Natural killer cell (primary cell): Measurements from ENCODE around the gene CEP112. TPM values are rescaled to one million over a fixed set of nuclear protein-coding genes. Genes with fewer than 3 reads are reported as not detected.

Experiments
- ATAC-seq, 3 donors: fragments of 150-1000 bp in 2 of 3; fragments of 200-7000 bp in 1 of 3; cut with Tn5 transposase; 1 replicate in 1 of 3; 2 replicates in 2 of 3; pipeline ENCODE4 v1.10.0; 2021; ENCODE audit warnings: mild to moderate bottlenecking in 2 of 3, moderate library complexity in 2 of 3
- DNase-seq, 2 donors: peaks; one replicate each; pipeline versions ENCODE4 v3.0.0 to v3.0.0-alpha.2; 2013 to 2021; ENCODE audit warnings: mixed read lengths in 1 of 2
- H3K27ac ChIP-seq: one replicate; pipeline ENCODE4 v1.5.1; 2013; ENCODE audit warnings: mild to moderate bottlenecking, low read length
- H3K27me3 ChIP-seq: one replicate; pipeline ENCODE4 v1.6.1; 2013; ENCODE audit warnings: low read length; ENCODE audit not compliant: control insufficient read depth, insufficient read depth
- H3K36me3 ChIP-seq: one replicate; pipeline ENCODE4 v1.6.1; 2013; ENCODE audit warnings: low read length; ENCODE audit not compliant: control insufficient read depth, insufficient read depth
- H3K4me1 ChIP-seq: one replicate; pipeline ENCODE4 v1.6.1; 2013; ENCODE audit warnings: low read length; ENCODE audit not compliant: control insufficient read depth, insufficient read depth
- H3K4me3 ChIP-seq: one replicate; pipeline ENCODE4 v1.5.1; 2013; ENCODE audit warnings: low read length
- H3K9me3 ChIP-seq: one replicate; pipeline ENCODE4 v1.6.1; 2013; ENCODE audit warnings: low read length; ENCODE audit not compliant: control insufficient read depth, insufficient read depth
- H3K27ac Mint-ChIP-seq, 2 donors: one replicate each; pipeline ENCODE4 v1.8.0; 2022; ENCODE audit warnings: mild to moderate bottlenecking in 2 of 2, mixed read lengths in 2 of 2, moderate library complexity in 1 of 2
- H3K27me3 Mint-ChIP-seq, 2 donors: one replicate each; pipeline ENCODE4 v1.8.0; 2022; ENCODE audit warnings: low read depth in 2 of 2, mixed read lengths in 2 of 2
- H3K36me3 Mint-ChIP-seq: one replicate; pipeline ENCODE4 v1.8.0; 2022; ENCODE audit warnings: mixed read lengths
- H3K4me1 Mint-ChIP-seq, 2 donors: one replicate each; pipeline ENCODE4 v1.8.0; 2022; ENCODE audit warnings: mixed read lengths in 2 of 2
- H3K4me3 Mint-ChIP-seq: one replicate; pipeline ENCODE4 v1.8.0; 2022; ENCODE audit warnings: mild to moderate bottlenecking, moderate library complexity, mixed read lengths
- H3K9me3 Mint-ChIP-seq, 2 donors: one replicate each; pipeline ENCODE4 v1.8.0; 2022; ENCODE audit warnings: mixed read lengths in 2 of 2
- WGBS: methylation state at CpG from one replicate; pipeline ENCODE4 v1.1.7; 2013; ENCODE audit warnings: missing lambda C conversion rate; ENCODE audit not compliant: insufficient coverage; 5-methylcytosine and 5-hydroxymethylcytosine counted together
- intact Hi-C: fragments of 100-400 bp; cut with micrococcal nuclease; formaldehyde crosslinking; loops from one replicate; pipeline ENCODE4 v1.14.2; 2022
- total RNA-seq, 4 donors: library from RNA; stranded (reverse); fragments of 120-200 nt in 1 of 4; gene quantifications; one replicate each; pipeline versions ENCODE4 v1.2.3 to v1.2.4, GENCODE V29; 2013 to 2022
- TF ChIP-seq, protein P1 (sequence below): fragments of 200-600 bp; IDR thresholded peaks from one replicate; pipeline ENCODE4 v1.8.0; 2022; ENCODE audit warnings: antibody characterized with exemption

CEP112 gene
- total RNA-seq, 3 donors from 2014 or later (not counting 1 experiment from before 2014, with no cell fraction given), result 0.60 to 1.1 (median 0.85) TPM

DNA sequence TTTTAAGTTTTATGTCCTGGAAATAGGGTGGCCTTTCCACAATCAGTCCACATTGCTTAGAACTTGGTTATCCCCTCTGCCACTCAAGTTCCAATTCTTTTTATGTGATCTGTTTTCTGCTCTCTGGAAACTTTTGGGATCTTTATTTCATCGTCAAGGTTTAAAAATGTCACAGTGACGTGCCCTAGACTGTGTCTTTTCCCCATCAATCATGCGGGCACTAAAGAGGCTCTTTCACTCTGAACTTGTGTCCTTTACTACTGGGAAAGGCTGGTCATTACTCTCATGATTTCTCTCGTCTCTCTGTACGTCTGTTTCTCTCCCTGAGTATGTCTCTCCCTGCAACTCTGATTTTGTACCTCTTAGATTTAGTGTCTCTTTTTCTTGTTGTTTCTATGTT lies 440.7 kb downstream of the CEP112 start:
- H3K36me3 ChIP-seq, result no peaks in the 10 kb centered on the region
- no peaks in the 10 kb centered on the region for H3K9me3 ChIP-seq
- Mint-ChIP-seq H3K27ac (no peak overlapping the region), H3K36me3 (no peaks in the 10 kb centered on the region), H3K4me1 (no peaks in the 10 kb centered on the region), H3K27me3 (peaks cover 0 to 8% of the 10 kb centered on the region in 2 donors), H3K9me3 (no peaks in the 10 kb centered on the region), H3K4me3 (no peak overlapping the region)
- H3K27me3 ChIP-seq, result no peaks in the 10 kb centered on the region
- WGBS, result 80% methylated on average over 5 of the region's 5 CpGs
- TF ChIP-seq, protein P1, sequence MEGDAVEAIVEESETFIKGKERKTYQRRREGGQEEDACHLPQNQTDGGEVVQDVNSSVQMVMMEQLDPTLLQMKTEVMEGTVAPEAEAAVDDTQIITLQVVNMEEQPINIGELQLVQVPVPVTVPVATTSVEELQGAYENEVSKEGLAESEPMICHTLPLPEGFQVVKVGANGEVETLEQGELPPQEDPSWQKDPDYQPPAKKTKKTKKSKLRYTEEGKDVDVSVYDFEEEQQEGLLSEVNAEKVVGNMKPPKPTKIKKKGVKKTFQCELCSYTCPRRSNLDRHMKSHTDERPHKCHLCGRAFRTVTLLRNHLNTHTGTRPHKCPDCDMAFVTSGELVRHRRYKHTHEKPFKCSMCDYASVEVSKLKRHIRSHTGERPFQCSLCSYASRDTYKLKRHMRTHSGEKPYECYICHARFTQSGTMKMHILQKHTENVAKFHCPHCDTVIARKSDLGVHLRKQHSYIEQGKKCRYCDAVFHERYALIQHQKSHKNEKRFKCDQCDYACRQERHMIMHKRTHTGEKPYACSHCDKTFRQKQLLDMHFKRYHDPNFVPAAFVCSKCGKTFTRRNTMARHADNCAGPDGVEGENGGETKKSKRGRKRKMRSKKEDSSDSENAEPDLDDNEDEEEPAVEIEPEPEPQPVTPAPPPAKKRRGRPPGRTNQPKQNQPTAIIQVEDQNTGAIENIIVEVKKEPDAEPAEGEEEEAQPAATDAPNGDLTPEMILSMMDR, result no peak
- H3K27ac ChIP-seq, result no peak overlapping the region
- H3K4me1 ChIP-seq, result no peaks in the 10 kb centered on the region
- ATAC-seq (no peak), DNase-seq (no peak)
- no peak overlapping the region for H3K4me3 ChIP-seq
- intact Hi-C loops, result no loop called here

DNA sequence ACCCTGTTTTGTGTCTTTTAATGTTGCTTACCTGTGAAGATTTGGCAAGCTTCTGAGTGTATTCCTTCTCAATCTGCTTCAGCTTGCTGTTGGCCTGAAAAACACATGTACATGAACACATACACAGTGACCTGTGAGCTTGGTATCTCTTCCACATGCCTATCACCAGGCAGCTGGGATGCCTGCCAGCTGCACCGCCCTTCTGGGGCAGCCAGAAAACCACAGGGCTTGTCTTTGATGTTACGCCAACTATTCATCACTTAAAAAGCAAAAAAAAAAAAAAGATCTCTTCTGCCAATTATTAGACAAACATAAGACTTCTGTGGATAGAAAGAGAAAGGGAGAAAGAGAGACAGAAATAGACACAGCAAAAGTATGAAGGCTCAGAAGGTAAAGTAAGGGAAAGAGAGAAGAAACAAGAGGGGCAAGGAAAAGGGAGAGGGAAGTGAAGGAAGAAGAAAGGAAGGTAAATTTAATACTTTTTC lies 441.3 kb downstream of the CEP112 start:
- Mint-ChIP-seq H3K4me3 (no peak overlapping the region), H3K9me3 (no peaks in the 10 kb centered on the region), H3K27ac (no peak overlapping the region), H3K36me3 (no peaks in the 10 kb centered on the region), H3K27me3 (peaks cover 0 to 8% of the 10 kb centered on the region in 2 donors), H3K4me1 (no peaks in the 10 kb centered on the region)
- ATAC-seq (no peak), DNase-seq (peak in 1 of 2 donors; percentile 82)
- H3K27me3 ChIP-seq, result no peaks in the 10 kb centered on the region
- H3K4me3 ChIP-seq, result no peak overlapping the region
- WGBS, result 0% methylated on average over 1 of the region's 2 CpGs
- no peaks in the 10 kb centered on the region for H3K9me3 ChIP-seq
- no peaks in the 10 kb centered on the region for H3K4me1 ChIP-seq
- H3K36me3 ChIP-seq, result no peaks in the 10 kb centered on the region
- intact Hi-C loops, result no loop called here
- no peak overlapping the region for H3K27ac ChIP-seq
- TF ChIP-seq, protein P1, result no peak

DNA sequence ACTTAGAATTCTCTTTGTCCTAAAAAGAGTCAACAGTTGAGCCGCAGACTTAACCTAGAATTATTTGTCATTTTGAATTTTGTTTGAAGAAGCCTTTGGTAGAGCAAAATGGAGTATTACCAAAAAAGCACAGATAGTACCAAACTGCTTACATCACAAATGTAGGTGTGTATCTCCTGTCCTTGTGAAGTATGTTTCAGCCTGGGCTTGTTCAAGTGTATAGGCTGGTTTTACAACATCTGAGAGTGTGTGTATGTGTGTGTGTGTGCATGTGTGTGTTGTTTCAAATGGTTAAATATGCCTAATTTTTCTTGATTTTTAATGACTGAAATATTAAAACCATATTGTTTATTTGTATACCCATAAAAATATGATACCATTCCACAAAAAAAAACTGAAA lies 441.8 kb downstream of the CEP112 start:
- no peaks in the 10 kb centered on the region for H3K4me1 Mint-ChIP-seq
- TF ChIP-seq, protein P1, result no peak
- H3K36me3 Mint-ChIP-seq, result no peaks in the 10 kb centered on the region
- no peak for ATAC-seq
- Histone ChIP-seq H3K4me3 (no peak overlapping the region), H3K4me1 (no peaks in the 10 kb centered on the region), H3K36me3 (no peaks in the 10 kb centered on the region), H3K9me3 (no peaks in the 10 kb centered on the region), H3K27me3 (no peaks in the 10 kb centered on the region), H3K27ac (no peak overlapping the region)
- intact Hi-C loops, result no loop called here
- WGBS, result 100% methylated on average over 1 of the region's 1 CpG
- no peak overlapping the region for H3K4me3 Mint-ChIP-seq
- DNase-seq, result no peak
- no peaks in the 10 kb centered on the region for H3K9me3 Mint-ChIP-seq
- no peak overlapping the region for H3K27ac Mint-ChIP-seq
- H3K27me3 Mint-ChIP-seq, result peaks cover 0 to 11% of the 10 kb centered on the region in 2 donors

DNA sequence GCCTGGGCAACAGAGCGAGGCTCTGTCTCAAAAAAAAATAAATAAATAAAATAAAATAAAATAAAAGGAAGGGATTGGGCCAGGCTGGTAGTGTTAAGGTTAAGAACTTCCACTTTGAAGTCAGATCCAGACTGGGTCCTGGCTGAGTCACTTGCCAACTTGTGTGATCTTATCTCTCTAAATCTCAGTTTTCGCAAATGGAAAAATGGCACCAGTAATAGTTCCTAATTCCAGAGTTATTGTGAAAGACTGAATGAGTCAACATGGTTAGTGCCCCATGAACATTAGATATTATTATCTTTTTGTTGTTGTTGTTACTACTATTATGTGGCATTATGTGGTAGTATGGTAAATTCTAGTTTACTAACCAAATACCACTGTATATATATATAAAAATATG lies 442.5 kb downstream of the CEP112 start:
- Histone ChIP-seq H3K27ac (no peak overlapping the region), H3K27me3 (no peaks in the 10 kb centered on the region), H3K36me3 (no peaks in the 10 kb centered on the region), H3K9me3 (no peaks in the 10 kb centered on the region), H3K4me1 (no peaks in the 10 kb centered on the region), H3K4me3 (no peak overlapping the region)
- DNase-seq (no peak), ATAC-seq (no peak)
- WGBS, result 100% methylated on average over 1 of the region's 2 CpGs
- peaks cover 0 to 11% of the 10 kb centered on the region in 2 donors for H3K27me3 Mint-ChIP-seq
- TF ChIP-seq, protein P1, result no peak
- H3K4me1 Mint-ChIP-seq, result no peaks in the 10 kb centered on the region
- no peaks in the 10 kb centered on the region for H3K9me3 Mint-ChIP-seq
- H3K36me3 Mint-ChIP-seq, result no peaks in the 10 kb centered on the region
- intact Hi-C loops, result no loop called here
- no peak overlapping the region for H3K4me3 Mint-ChIP-seq
- H3K27ac Mint-ChIP-seq, result no peak overlapping the region
